Measurements from ENCODE around the gene BCL2L15.

- no peak for TF ChIP-seq CTCF (IDR thresholded peaks at IDR 0.05)
- no peak for TF ChIP-seq POLR2A (IDR thresholded peaks at IDR 0.05)
Measured at GRCh38 chr1:113854234-113854633, 33.1 kb downstream of the BCL2L15 start.
